B cell (primary cell): ENCODE measurements around the gene MAPKBP1. TPM values are rescaled to one million over a fixed set of nuclear protein-coding genes. Genes with fewer than 3 reads are reported as not detected.

Experiments used
- ATAC-seq: fragments of 200-7000 bp; cut with Tn5 transposase; one replicate; pipeline ENCODE4 v1.10.0; 2021; ENCODE audit warnings: low read depth, mild to moderate bottlenecking, moderate number of reproducible peaks, moderate library complexity
- CTCF ChIA-PET: fragments of 350-600 bp; sonication (Branson Sonifier 250); formaldehyde crosslinking; loops from one replicate; lab custom pipeline; 2021; ENCODE audit warnings: antibody characterized with exemption, inconsistent platforms; lab: Charles Lee
- POLR2A ChIA-PET: fragments of 350-600 bp; sonication (Branson Sonifier 250); formaldehyde crosslinking; loops from one replicate; lab custom pipeline; 2021; ENCODE audit warnings: antibody characterized with exemption; lab: Charles Lee
- DNase-seq: peaks from one replicate; pipeline ENCODE4 v3.0.0; 2013
- H2AFZ ChIP-seq: 2 replicates; pipeline ENCODE4 v1.6.1; 2012; ENCODE audit warnings: mild to moderate bottlenecking, low read depth, low read length; ENCODE audit not compliant: insufficient read depth, poor library complexity, severe bottlenecking
- H3K27ac ChIP-seq, 2 donors: 1 replicate in 1 of 2; 2 replicates in 1 of 2; pipeline ENCODE4 v1.5.1; 2012 to 2013; ENCODE audit warnings: low read length in 2 of 2, mild to moderate bottlenecking in 2 of 2, moderate library complexity in 1 of 2
- H3K27me3 ChIP-seq, 4 experiments: fragments of 200-600 bp in 1 of 4; sonication (generic) in 1 of 4; replicated peaks in 1 of 4; 1 replicate in 2 of 4; 2 replicates in 2 of 4; pipeline versions ENCODE4 v1.6.1 to v1.7.0; 2013 to 2016; ENCODE audit warnings: low read length in 3 of 4, mild to moderate bottlenecking in 2 of 4, mixed read lengths in 1 of 4, moderate library complexity in 1 of 4; ENCODE audit not compliant: insufficient read depth in 4 of 4, control insufficient read depth in 3 of 4; ENCODE audit errors: control extremely low read depth in 1 of 4
- H3K36me3 ChIP-seq, 2 experiments: replicated peaks in 1 of 2; 1 replicate in 1 of 2; 2 replicates in 1 of 2; pipeline versions ENCODE4 v1.6.1 to v1.7.1; 2013; ENCODE audit warnings: low read length in 1 of 2; ENCODE audit not compliant: insufficient read depth in 2 of 2, control insufficient read depth in 1 of 2; ENCODE audit errors: control extremely low read depth in 1 of 2, extremely low read depth in 1 of 2
- H3K4me1 ChIP-seq, 2 donors: fragments of 200-600 bp in 1 of 2; sonication (generic) in 1 of 2; 1 replicate in 1 of 2; 2 replicates in 1 of 2; pipeline versions ENCODE4 v1.5.1 to v1.6.1; 2013 to 2017; ENCODE audit warnings: low read length in 2 of 2; ENCODE audit not compliant: control insufficient read depth in 2 of 2, insufficient read depth in 2 of 2
- H3K4me2 ChIP-seq: replicated peaks from 2 replicates; pipeline ENCODE3; 2012; ENCODE audit warnings: mild to moderate bottlenecking, low read depth, low read length; ENCODE audit not compliant: poor library complexity, severe bottlenecking
- H3K4me3 ChIP-seq, 5 experiments: fragments of 200-600 bp in 1 of 5; sonication (generic) in 1 of 5; 1 replicate in 3 of 5; 2 replicates in 2 of 5; pipeline versions ENCODE4 v1.5.1 to v1.7.0; 2011 to 2016; ENCODE audit warnings: low read length in 4 of 5, mild to moderate bottlenecking in 4 of 5, low read depth in 2 of 5, control low read depth in 1 of 5, moderate library complexity in 1 of 5; ENCODE audit not compliant: insufficient read depth in 1 of 5; ENCODE audit errors: control extremely low read depth in 1 of 5, extremely low read depth in 1 of 5
- H3K79me2 ChIP-seq: fragments of 200-600 bp; sonication (generic); one replicate; pipeline ENCODE4 v1.6.0; 2016; ENCODE audit warnings: low read length; ENCODE audit not compliant: control insufficient read depth, insufficient read depth
- H3K9ac ChIP-seq: fragments of 200-600 bp; sonication (generic); 2 replicates; pipeline ENCODE4 v1.6.1; 2017; ENCODE audit warnings: mild to moderate bottlenecking, low read length, moderate library complexity
- H3K9me3 ChIP-seq, 3 donors: one replicate each; pipeline versions ENCODE4 v1.6.1 to v1.7.1; 2013; ENCODE audit warnings: low read length in 2 of 3; ENCODE audit not compliant: control insufficient read depth in 2 of 3, insufficient read depth in 1 of 3; ENCODE audit errors: control extremely low read depth in 1 of 3
- H4K20me1 ChIP-seq: 2 replicates; pipeline ENCODE4 v1.6.0; 2012; ENCODE audit warnings: mild to moderate bottlenecking, low read length; ENCODE audit not compliant: insufficient read depth, control insufficient read depth, poor library complexity, severe bottlenecking
- H3K27ac Mint-ChIP-seq: one replicate; pipeline ENCODE4 v1.8.0; 2021; ENCODE audit warnings: mixed read lengths
- H3K27me3 Mint-ChIP-seq: one replicate; pipeline ENCODE4 v1.8.0; 2021; ENCODE audit warnings: mixed read lengths
- H3K4me1 Mint-ChIP-seq: one replicate; pipeline ENCODE4 v1.8.0; 2021; ENCODE audit warnings: mixed read lengths
- H3K4me3 Mint-ChIP-seq: one replicate; pipeline ENCODE4 v1.8.0; 2021; ENCODE audit warnings: mixed read lengths
- H3K9me3 Mint-ChIP-seq: one replicate; pipeline ENCODE4 v1.8.0; 2022; ENCODE audit warnings: mixed read lengths; ENCODE audit not compliant: insufficient read depth
- CTCF ChIP-seq: fragments of 200-600 bp; IDR thresholded peaks from one replicate; pipeline ENCODE4 v1.8.0; 2022; ENCODE audit warnings: antibody characterized with exemption, mild to moderate bottlenecking
- EZH2 ChIP-seq: IDR thresholded peaks from 2 replicates; pipeline ENCODE4 v1.6.1; 2012; ENCODE audit warnings: borderline replicate concordance, low read depth, mild to moderate bottlenecking, moderate library complexity, low read length; ENCODE audit not compliant: insufficient read depth, poor library complexity, severe bottlenecking
- WGBS: methylation state at CpG from one replicate; pipeline ENCODE4 v1.1.5; 2013; ENCODE audit warnings: missing lambda C conversion rate; ENCODE audit not compliant: insufficient coverage; 5-methylcytosine and 5-hydroxymethylcytosine counted together
- intact Hi-C: fragments of 100-400 bp; cut with micrococcal nuclease; formaldehyde crosslinking; loops from one replicate; pipeline ENCODE4 v1.10.0; 2022
- polyA plus RNA-seq: library from polyadenylated mRNA; depleted of rRNA; stranded (reverse); fragments of >200 nt; gene quantifications from 2 replicates; pipeline ENCODE4 v1.2.3, GENCODE V29; 2012
- total RNA-seq, 2 donors: library from RNA; stranded (reverse); fragments of 120-200 nt in 1 of 2; gene quantifications; 1 replicate in 1 of 2; 2 replicates in 1 of 2; pipeline versions ENCODE4 v1.2.3 to v1.2.4, GENCODE V29; 2013 to 2022

Gene MAPKBP1
- total and polyA plus RNA-seq, 2 donors (not counting 1 experiment from before 2014, with no cell fraction given) = 14.1 to 59.2 TPM

GRCh38 chr15:41870689-41871081 lies 96.4 kb downstream of the MAPKBP1 start:
- Mint-ChIP-seq H3K27ac (no peak overlapping the region), H3K4me1 (peaks cover under 1% of the 10 kb centered on the region), H3K27me3 (peaks cover 7% of the 10 kb centered on the region), H3K9me3 (no peaks in the 10 kb centered on the region), H3K4me3 (no peak overlapping the region)
- Histone ChIP-seq H3K4me3 (no peak overlapping the region), H3K9me3 (no peaks in the 10 kb centered on the region), H2AFZ (no peak overlapping the region), H3K27ac (no peak overlapping the region), H3K9ac (no peak overlapping the region), H3K79me2 (no peaks in the 10 kb centered on the region), H4K20me1 (no peaks in the 10 kb centered on the region), H3K4me2 (no peak overlapping the region), H3K4me1 (peaks cover 0 to 3% of the 10 kb centered on the region in 2 donors), H3K27me3 (peaks cover 0 to 5% (median 0%) of the 10 kb centered on the region in 4 experiments), H3K36me3 (no peaks in the 10 kb centered on the region)
- CTCF ChIA-PET = no interaction called here
- DNase-seq = no peak
- TF ChIP-seq EZH2 (no peak), CTCF (no peak)
- intact Hi-C loops = no loop called here
- POLR2A ChIA-PET = no interaction called here
- 72% methylated on average over 9 of the region's 9 CpGs for WGBS
- ATAC-seq = no peak

- CTCF ChIA-PET = no interaction called here
- Mint-ChIP-seq H3K9me3 (no peaks in the 10 kb centered on the region), H3K27me3 (peaks cover 10% of the 10 kb centered on the region), H3K4me3 (no peak overlapping the region), H3K27ac (no peak overlapping the region), H3K4me1 (peaks cover 7% of the 10 kb centered on the region)
- DNase-seq (no peak), ATAC-seq (no peak)
- WGBS = 85% methylated on average over 19 of the region's 19 CpGs
- H3K27me3 ChIP-seq = peaks cover 0 to 5% (median 0%) of the 10 kb centered on the region in 4 experiments
- POLR2A ChIA-PET = no interaction called here
- intact Hi-C loops = no loop called here
- H3K27ac ChIP-seq = no peak overlapping the region
- no peaks in the 10 kb centered on the region for H4K20me1 ChIP-seq
- no peaks in the 10 kb centered on the region for H3K36me3 ChIP-seq
- no peak overlapping the region for H3K9ac ChIP-seq
- no peaks in the 10 kb centered on the region for H3K79me2 ChIP-seq
- H2AFZ ChIP-seq = no peak overlapping the region
- no peak overlapping the region for H3K4me3 ChIP-seq
- no peak overlapping the region for H3K4me2 ChIP-seq
- TF ChIP-seq CTCF (no peak), EZH2 (no peak)
- H3K9me3 ChIP-seq = no peaks in the 10 kb centered on the region
- peaks cover 0 to 7% of the 10 kb centered on the region in 2 donors for H3K4me1 ChIP-seq
These were observed 97.1 kb downstream of the MAPKBP1 start for GRCh38 chr15:41871175-41871905.
